Upper lobe of right lung (tissue), 1 donor: ENCODE data around the gene FXYD6. TPM values are rescaled to one million over a fixed set of nuclear protein-coding genes. Genes with fewer than 3 reads are reported as not detected.
"Not testable (repeated sequence)": the region's sequence is repeated elsewhere in the genome, so short reads cannot be mapped to it uniquely, and the experiment has no call there.

Source experiments
- ATAC-seq: fragments of 200-7000 bp; cut with Tn5 transposase; one replicate; pipeline ENCODE4 v1.9.1; 2020; ENCODE audit warnings: mild to moderate bottlenecking, moderate library complexity
- DNase-seq: peaks from one replicate; pipeline ENCODE4 v3.0.0-alpha.2; 2020
- H3K27ac ChIP-seq: fragments of 200-600 bp; one replicate; pipeline ENCODE4 v1.8.0; 2022
- H3K27me3 ChIP-seq: fragments of 200-600 bp; one replicate; pipeline ENCODE4 v1.8.0; 2022; ENCODE audit warnings: mild to moderate bottlenecking
- H3K36me3 ChIP-seq: fragments of 200-600 bp; one replicate; pipeline ENCODE4 v1.8.0; 2022
- H3K4me1 ChIP-seq: fragments of 200-600 bp; one replicate; pipeline ENCODE4 v1.8.0; 2022
- H3K4me3 ChIP-seq: fragments of 200-600 bp; one replicate; pipeline ENCODE4 v1.8.0; 2022; ENCODE audit warnings: mild to moderate bottlenecking
- H3K9me3 ChIP-seq: fragments of 200-600 bp; one replicate; pipeline ENCODE4 v1.8.0; 2022
- intact Hi-C: fragments of 100-400 bp; cut with DNase I; formaldehyde crosslinking; loops from one replicate; pipeline ENCODE4 v1.11.0; 2022
- long read RNA-seq: library from polyadenylated mRNA; unstranded; transcript quantifications from one replicate; pipeline ENCODE4 v2.0.0, GENCODE V29; 2021
- total RNA-seq: library from RNA; stranded (reverse); fragmentation: NEBNext Ultra II Directional; extraction: Animal tissue kit (Norgen Biotek cat#: 25700); gene quantifications from one replicate; pipeline ENCODE4 v1.2.1, GENCODE V29; 2021
- TF ChIP-seq, protein P1 (sequence below): fragments of 200-600 bp; IDR thresholded peaks from one replicate; pipeline ENCODE4 v1.8.0; 2022; ENCODE audit warnings: antibody characterized with exemption
- donor health status: DM: no; HTN: yes; CAD: no; lungs with severe emphysema.

The FXYD6 gene
- 59.0 TPM for total RNA-seq
- long read RNA-seq, transcript FXYD6-204 (8 exons, 2,171 nt), result major isoform, 83 of 152 reads
- long read RNA-seq, transcript FXYD6-209 (9 exons, 579 nt), result minor isoform, 7 of 152 reads
- long read RNA-seq, partial matches to known transcripts, result 7 of 152 reads
- long read RNA-seq, other reads (novel, unspliced or antisense), result 48 of 152 reads

GRCh38 chr11:117876341-117877119, at the start of gene FXYD6:
TSS of gene FXYD6 (minus strand) at chr11:117876658. CDS start at chr11:117842776, 33,882 bp downstream.
- H3K9me3 ChIP-seq, result no peaks in the 10 kb centered on the region
- DNase-seq (peak; percentile 74), ATAC-seq (peak; percentile 48)
- TF ChIP-seq, protein P1, sequence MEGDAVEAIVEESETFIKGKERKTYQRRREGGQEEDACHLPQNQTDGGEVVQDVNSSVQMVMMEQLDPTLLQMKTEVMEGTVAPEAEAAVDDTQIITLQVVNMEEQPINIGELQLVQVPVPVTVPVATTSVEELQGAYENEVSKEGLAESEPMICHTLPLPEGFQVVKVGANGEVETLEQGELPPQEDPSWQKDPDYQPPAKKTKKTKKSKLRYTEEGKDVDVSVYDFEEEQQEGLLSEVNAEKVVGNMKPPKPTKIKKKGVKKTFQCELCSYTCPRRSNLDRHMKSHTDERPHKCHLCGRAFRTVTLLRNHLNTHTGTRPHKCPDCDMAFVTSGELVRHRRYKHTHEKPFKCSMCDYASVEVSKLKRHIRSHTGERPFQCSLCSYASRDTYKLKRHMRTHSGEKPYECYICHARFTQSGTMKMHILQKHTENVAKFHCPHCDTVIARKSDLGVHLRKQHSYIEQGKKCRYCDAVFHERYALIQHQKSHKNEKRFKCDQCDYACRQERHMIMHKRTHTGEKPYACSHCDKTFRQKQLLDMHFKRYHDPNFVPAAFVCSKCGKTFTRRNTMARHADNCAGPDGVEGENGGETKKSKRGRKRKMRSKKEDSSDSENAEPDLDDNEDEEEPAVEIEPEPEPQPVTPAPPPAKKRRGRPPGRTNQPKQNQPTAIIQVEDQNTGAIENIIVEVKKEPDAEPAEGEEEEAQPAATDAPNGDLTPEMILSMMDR, result no peak
- peak within 1 kb of the TSS; percentile 51 for H3K27ac ChIP-seq
- peaks cover 40% of the 10 kb centered on the region for H3K27me3 ChIP-seq
- H3K4me3 ChIP-seq, result peak within 1 kb of the TSS; percentile 55
- intact Hi-C loops, result no loop called here
- H3K4me1 ChIP-seq, result peaks cover 44% of the 10 kb centered on the region
- no peaks in the 10 kb centered on the region for H3K36me3 ChIP-seq

DNA sequence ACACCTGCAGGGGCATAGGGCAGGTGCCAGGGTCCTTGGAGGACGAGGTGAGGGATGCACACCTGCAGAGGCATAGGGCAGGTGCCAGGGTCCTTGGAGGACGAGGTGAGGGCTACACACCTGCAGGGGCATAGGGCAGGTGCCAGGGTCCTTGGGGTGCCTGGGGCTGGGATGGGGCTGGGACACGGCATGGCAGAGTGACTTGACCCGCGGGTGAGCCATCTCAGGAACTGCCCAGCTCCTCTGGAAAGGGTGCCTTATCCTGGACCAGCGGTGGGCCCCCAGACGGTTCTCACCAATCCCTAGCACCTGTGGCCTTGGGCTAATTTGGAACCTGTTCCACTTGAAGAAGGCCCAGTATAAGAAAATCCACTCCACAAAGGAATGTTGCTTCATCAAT, 49.7 kb upstream of the FXYD6 start:
- ATAC-seq, H3K36me3 ChIP-seq, H3K27me3 ChIP-seq, H3K4me1 ChIP-seq, H3K9me3 ChIP-seq, H3K27ac ChIP-seq, H3K4me3 ChIP-seq, intact Hi-C loops, DNase-seq: not testable (repeated sequence)

- Histone ChIP-seq H3K36me3 (no peaks in the 10 kb centered on the region), H3K27ac (no peak overlapping the region), H3K9me3 (no peaks in the 10 kb centered on the region), H3K27me3 (no peaks in the 10 kb centered on the region), H3K4me1 (peaks cover under 1% of the 10 kb centered on the region), H3K4me3 (no peak overlapping the region)
- intact Hi-C loops, result no loop called here
- TF ChIP-seq, protein P1, result no peak
- DNase-seq (no peak), ATAC-seq (no peak)
Measured at GRCh38 chr11:117925198-117925925, 48.9 kb upstream of the FXYD6 start.

DNA sequence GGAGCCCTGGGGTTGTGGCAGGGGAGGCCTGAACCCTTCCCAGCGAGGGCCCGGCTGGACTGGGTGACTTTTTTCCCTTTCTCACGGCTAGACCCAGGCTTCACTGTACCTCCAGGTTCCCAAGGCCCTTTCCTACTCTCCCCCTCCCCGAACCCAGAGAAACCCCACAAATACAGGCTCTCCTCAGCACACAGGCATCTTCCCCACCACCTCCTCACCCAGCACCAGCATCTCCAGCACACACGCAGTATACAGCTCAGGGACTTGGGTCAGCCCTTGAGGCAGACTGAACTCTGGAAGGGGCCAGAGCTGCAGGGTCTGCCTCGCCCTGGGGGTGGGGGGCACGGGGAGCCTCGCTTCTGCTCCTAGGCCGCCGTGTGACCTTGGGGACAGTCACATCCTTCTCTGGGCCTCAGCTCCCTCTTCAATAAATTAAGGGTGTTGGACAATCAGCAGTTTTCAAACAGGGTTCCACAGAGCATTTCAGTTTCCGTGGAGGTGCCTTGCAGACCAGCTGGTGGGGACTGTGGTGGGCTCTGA, 48.2 kb upstream of the FXYD6 start:
- TF ChIP-seq, protein P1, result no peak
- no peak overlapping the region for H3K27ac ChIP-seq
- no peaks in the 10 kb centered on the region for H3K9me3 ChIP-seq
- DNase-seq (no peak), ATAC-seq (no peak)
- intact Hi-C loops, result no loop called here
- no peaks in the 10 kb centered on the region for H3K36me3 ChIP-seq
- no peaks in the 10 kb centered on the region for H3K27me3 ChIP-seq
- no peak overlapping the region for H3K4me3 ChIP-seq
- no peaks in the 10 kb centered on the region for H3K4me1 ChIP-seq

- Histone ChIP-seq H3K27me3 (no peaks in the 10 kb centered on the region), H3K4me3 (no peak overlapping the region), H3K4me1 (no peaks in the 10 kb centered on the region), H3K36me3 (no peaks in the 10 kb centered on the region), H3K27ac (no peak overlapping the region), H3K9me3 (no peaks in the 10 kb centered on the region)
- DNase-seq (no peak), ATAC-seq (no peak)
- TF ChIP-seq, protein P1, result no peak
- intact Hi-C loops, result no loop called here
Measured at GRCh38 chr11:117923773-117924172, 47.3 kb upstream of the FXYD6 start.

GRCh38 chr11:117923275-117923674, 46.8 kb upstream of the FXYD6 start:
- Histone ChIP-seq H3K9me3 (no peaks in the 10 kb centered on the region), H3K36me3 (no peaks in the 10 kb centered on the region), H3K27ac (no peak overlapping the region), H3K4me1 (no peaks in the 10 kb centered on the region), H3K4me3 (no peak overlapping the region), H3K27me3 (no peaks in the 10 kb centered on the region)
- intact Hi-C loops, result no loop called here
- DNase-seq (no peak), ATAC-seq (no peak)
- TF ChIP-seq, protein P1, result no peak
